ENCODE data around the gene PARP4.

DNA sequence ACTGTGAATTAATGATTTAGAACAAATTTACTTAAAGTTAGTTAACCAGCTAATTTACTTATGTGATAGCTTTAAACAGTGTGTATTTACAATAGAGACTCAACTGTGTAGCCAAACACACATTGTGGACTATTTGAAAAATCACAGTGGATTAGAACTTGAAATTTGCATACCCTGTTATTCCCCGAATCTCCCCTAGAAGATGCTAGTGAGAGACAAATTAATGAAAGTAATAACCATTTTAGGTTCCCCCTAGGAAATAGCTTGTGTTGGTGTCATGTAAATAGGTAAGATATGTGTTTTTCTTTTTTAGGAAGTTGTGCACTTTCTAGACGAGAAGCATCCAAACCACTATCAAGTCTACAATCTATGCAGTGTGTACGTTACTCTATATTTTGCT, 104.7 kb downstream of the PARP4 start:
- TF ChIP-seq, protein P1, sequence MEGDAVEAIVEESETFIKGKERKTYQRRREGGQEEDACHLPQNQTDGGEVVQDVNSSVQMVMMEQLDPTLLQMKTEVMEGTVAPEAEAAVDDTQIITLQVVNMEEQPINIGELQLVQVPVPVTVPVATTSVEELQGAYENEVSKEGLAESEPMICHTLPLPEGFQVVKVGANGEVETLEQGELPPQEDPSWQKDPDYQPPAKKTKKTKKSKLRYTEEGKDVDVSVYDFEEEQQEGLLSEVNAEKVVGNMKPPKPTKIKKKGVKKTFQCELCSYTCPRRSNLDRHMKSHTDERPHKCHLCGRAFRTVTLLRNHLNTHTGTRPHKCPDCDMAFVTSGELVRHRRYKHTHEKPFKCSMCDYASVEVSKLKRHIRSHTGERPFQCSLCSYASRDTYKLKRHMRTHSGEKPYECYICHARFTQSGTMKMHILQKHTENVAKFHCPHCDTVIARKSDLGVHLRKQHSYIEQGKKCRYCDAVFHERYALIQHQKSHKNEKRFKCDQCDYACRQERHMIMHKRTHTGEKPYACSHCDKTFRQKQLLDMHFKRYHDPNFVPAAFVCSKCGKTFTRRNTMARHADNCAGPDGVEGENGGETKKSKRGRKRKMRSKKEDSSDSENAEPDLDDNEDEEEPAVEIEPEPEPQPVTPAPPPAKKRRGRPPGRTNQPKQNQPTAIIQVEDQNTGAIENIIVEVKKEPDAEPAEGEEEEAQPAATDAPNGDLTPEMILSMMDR (IDR thresholded peaks at IDR 0.05 in 4 of 5, conservative IDR thresholded peaks at IDR 0.05 in 1 of 5): no peak
- no peak for TF ChIP-seq POLR2A (IDR thresholded peaks at IDR 0.05)

Data from gastrocnemius medialis (tissue), 4 donors.